Keratinocyte (primary cell): ENCODE measurements around the gene ZNF24. TPM values are rescaled to one million over a fixed set of nuclear protein-coding genes. Genes with fewer than 3 reads are reported as not detected.
A peak's percentile ranks its signal among the peaks of the same experiment; 100 is the strongest.

Source experiments
- DNase-seq: peaks from one replicate; pipeline ENCODE4 v3.0.0-alpha.2; 2011; ENCODE audit warnings: low read depth, missing footprints, low spot score
- FAIRE-seq: peaks from 2 replicates; lab custom pipeline; 2011; peaks lifted over from hg19 to GRCh38; lab: Jason Lieb, UNC
- H2AFZ ChIP-seq: 2 replicates; pipeline ENCODE4 v1.6.0; 2012; ENCODE audit warnings: low read length, control low read depth, inconsistent platforms; ENCODE audit not compliant: control insufficient read depth
- H3K27ac ChIP-seq: 2 replicates; pipeline ENCODE4 v1.5.1; 2011; ENCODE audit warnings: low read length; ENCODE audit not compliant: control insufficient read depth, insufficient read depth
- H3K27me3 ChIP-seq: 3 replicates; pipeline ENCODE4 v1.6.0; 2011; ENCODE audit warnings: low read length; ENCODE audit not compliant: control insufficient read depth, insufficient read depth; ENCODE audit errors: extremely low read depth
- H3K36me3 ChIP-seq, 2 experiments: 2 replicates in 1 of 2; 3 replicates in 1 of 2; pipeline ENCODE4 v1.5.1; 2011; ENCODE audit warnings: low read length in 2 of 2, mild to moderate bottlenecking in 1 of 2; ENCODE audit not compliant: control insufficient read depth in 2 of 2, insufficient read depth in 2 of 2; ENCODE audit errors: extremely low read depth in 1 of 2
- H3K4me1 ChIP-seq: 3 replicates; pipeline ENCODE4 v1.5.1; 2011; ENCODE audit warnings: low read length; ENCODE audit not compliant: control insufficient read depth, insufficient read depth; ENCODE audit errors: extremely low read depth
- H3K4me2 ChIP-seq: 3 replicates; pipeline ENCODE4 v1.6.0; 2011; ENCODE audit warnings: low read depth, low read length; ENCODE audit not compliant: control insufficient read depth, insufficient read depth; ENCODE audit errors: extremely low read depth
- H3K4me3 ChIP-seq, 3 experiments: fragments of 200-600 bp in 1 of 3; sonication (generic) in 1 of 3; 2 replicates in 2 of 3; 3 replicates in 1 of 3; pipeline ENCODE4 v1.5.1; 2011 to 2016; ENCODE audit warnings: low read length in 3 of 3, mild to moderate bottlenecking in 3 of 3, control low read depth in 2 of 3, inconsistent platforms in 1 of 3, low read depth in 1 of 3, mixed read lengths in 1 of 3, mixed run types in 1 of 3, moderate library complexity in 1 of 3; ENCODE audit not compliant: control insufficient read depth in 2 of 3, insufficient read depth in 2 of 3; ENCODE audit errors: extremely low read depth in 1 of 3
- H3K79me2 ChIP-seq: 2 replicates; pipeline ENCODE4 v1.6.0; 2012; ENCODE audit warnings: low read length; ENCODE audit not compliant: control insufficient read depth, insufficient read depth
- H3K9ac ChIP-seq: 3 replicates; pipeline ENCODE4 v1.6.0; 2011; ENCODE audit warnings: low read length; ENCODE audit not compliant: control insufficient read depth, insufficient read depth; ENCODE audit errors: extremely low read depth
- H3K9me1 ChIP-seq: 3 replicates; pipeline ENCODE4 v1.6.0; 2011; ENCODE audit warnings: low read length; ENCODE audit not compliant: control insufficient read depth, insufficient read depth; ENCODE audit errors: extremely low read depth
- H3K9me3 ChIP-seq: 2 replicates; pipeline ENCODE4 v1.5.1; 2012; ENCODE audit warnings: low read depth, low read length; ENCODE audit not compliant: control insufficient read depth
- H4K20me1 ChIP-seq: 3 replicates; pipeline ENCODE4 v1.6.0; 2011; ENCODE audit warnings: low read length; ENCODE audit not compliant: control insufficient read depth, insufficient read depth; ENCODE audit errors: extremely low read depth
- EZH2 ChIP-seq: IDR thresholded peaks from one replicate; pipeline ENCODE4 v1.6.1; 2012; ENCODE audit warnings: inconsistent platforms, mild to moderate bottlenecking, low read length, moderate library complexity
- dilution Hi-C: fragments of 300-500 bp; cut with MboI; formaldehyde crosslinking; loops from one replicate; pipeline ENCODE4 v1.7.0; 2020; ENCODE audit warnings: low sequenced_read_pairs; ENCODE audit not compliant: extremely low pct_ligation_motif_present
- polyA plus RNA-seq, 5 experiments: library from polyadenylated mRNA; depleted of rRNA in 3 of 5; stranded (reverse) in 3 of 5; stranded (forward) in 1 of 5; unstranded in 1 of 5; fragments of >200 nt; gene quantifications; 1 replicate in 1 of 5; 2 replicates in 3 of 5; 3 replicates in 1 of 5; pipeline versions ENCODE4 v1.2.1 to v1.2.3, GENCODE V29; 2011 to 2012; ENCODE audit warnings: missing spikeins in 2 of 5, low read depth in 1 of 5, low replicate concordance in 1 of 5
- TF ChIP-seq, protein P1 (sequence below), 3 experiments: IDR thresholded peaks in 1 of 3; conservative IDR thresholded peaks in 1 of 3; optimal IDR thresholded peaks in 1 of 3; 2 replicates in 2 of 3; 3 replicates in 1 of 3; pipeline versions ENCODE3 to v1.5.1; 2011; ENCODE audit warnings: low read length in 3 of 3, mild to moderate bottlenecking in 3 of 3, moderate library complexity in 2 of 3, control low read depth in 1 of 3, inconsistent platforms in 1 of 3; ENCODE audit not compliant: insufficient read depth in 2 of 3; ENCODE audit errors: extremely low read depth in 1 of 3

The ZNF24 gene
- polyA plus RNA-seq, 1 donor (not counting 4 experiments of a cell fraction or from before 2014, with no cell fraction given): 20.3 TPM

DNA sequence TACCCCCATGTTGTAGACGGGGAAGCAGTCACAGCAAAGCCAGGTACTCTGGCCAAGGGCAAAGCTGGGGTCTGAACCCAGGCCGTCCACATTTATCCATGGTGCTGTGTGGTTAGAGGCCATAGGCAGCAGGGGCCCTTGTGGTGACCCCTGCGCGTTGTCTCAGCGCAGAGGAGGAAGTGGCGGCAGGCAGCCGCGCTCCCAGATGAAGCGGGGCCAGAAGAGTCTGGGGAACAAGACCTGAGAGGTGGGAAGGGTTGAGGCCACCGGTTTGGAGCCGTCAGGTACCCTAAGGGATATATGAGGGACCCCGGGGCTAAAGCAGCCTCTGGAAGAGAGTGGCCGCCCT, 32.1 kb upstream of the ZNF24 start:
- Histone ChIP-seq H4K20me1 (no peaks in the 10 kb centered on the region), H3K4me3 (peak overlapping the region; percentile 60 to 72 (median 67)), H3K4me1 (peaks cover 10% of the 10 kb centered on the region), H3K27ac (no peak overlapping the region), H3K79me2 (no peaks in the 10 kb centered on the region), H2AFZ (peak overlapping the region; percentile 93), H3K9ac (peak overlapping the region; percentile 28), H3K27me3 (peaks cover 6% of the 10 kb centered on the region), H3K9me1 (no peaks in the 10 kb centered on the region), H3K4me2 (peak overlapping the region; percentile 85), H3K36me3 (no peaks in the 10 kb centered on the region), H3K9me3 (no peaks in the 10 kb centered on the region)
- FAIRE-seq: no peak
- no peak for DNase-seq
- TF ChIP-seq, protein P1, sequence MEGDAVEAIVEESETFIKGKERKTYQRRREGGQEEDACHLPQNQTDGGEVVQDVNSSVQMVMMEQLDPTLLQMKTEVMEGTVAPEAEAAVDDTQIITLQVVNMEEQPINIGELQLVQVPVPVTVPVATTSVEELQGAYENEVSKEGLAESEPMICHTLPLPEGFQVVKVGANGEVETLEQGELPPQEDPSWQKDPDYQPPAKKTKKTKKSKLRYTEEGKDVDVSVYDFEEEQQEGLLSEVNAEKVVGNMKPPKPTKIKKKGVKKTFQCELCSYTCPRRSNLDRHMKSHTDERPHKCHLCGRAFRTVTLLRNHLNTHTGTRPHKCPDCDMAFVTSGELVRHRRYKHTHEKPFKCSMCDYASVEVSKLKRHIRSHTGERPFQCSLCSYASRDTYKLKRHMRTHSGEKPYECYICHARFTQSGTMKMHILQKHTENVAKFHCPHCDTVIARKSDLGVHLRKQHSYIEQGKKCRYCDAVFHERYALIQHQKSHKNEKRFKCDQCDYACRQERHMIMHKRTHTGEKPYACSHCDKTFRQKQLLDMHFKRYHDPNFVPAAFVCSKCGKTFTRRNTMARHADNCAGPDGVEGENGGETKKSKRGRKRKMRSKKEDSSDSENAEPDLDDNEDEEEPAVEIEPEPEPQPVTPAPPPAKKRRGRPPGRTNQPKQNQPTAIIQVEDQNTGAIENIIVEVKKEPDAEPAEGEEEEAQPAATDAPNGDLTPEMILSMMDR (optimal IDR thresholded peaks at IDR 0.05 in 1 of 3, IDR thresholded peaks at IDR 0.05 in 1 of 3, conservative IDR thresholded peaks at IDR 0.05 in 1 of 3; ENCODE audit: extremely low read depth in 1 of 3, insufficient read depth in 2 of 3, low read length in 3 of 3): no peak
- TF ChIP-seq EZH2: no peak
- dilution Hi-C loops: no loop called here

DNA sequence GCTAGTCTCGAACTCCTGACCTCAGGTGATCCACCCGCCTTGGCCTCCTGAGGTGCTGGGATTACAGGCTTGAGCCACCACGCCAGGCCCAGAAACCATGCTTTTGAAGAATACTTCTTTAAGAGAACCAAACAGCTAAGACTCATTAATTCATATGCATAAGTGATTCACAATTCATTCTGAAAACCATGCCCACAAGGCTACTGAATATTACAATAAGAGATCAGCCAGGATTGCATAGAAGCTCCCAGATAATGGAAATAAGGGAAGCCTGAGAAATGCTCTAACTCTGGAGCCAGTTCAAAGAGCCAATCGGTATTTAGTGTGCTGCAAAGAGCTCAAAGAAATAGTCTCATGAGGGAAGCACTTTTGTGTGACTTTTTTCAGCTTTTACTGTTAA, 30.5 kb upstream of the ZNF24 start:
- no peak overlapping the region for H3K9ac ChIP-seq
- TF ChIP-seq, protein P1 (optimal IDR thresholded peaks at IDR 0.05 in 1 of 3, IDR thresholded peaks at IDR 0.05 in 1 of 3, conservative IDR thresholded peaks at IDR 0.05 in 1 of 3; ENCODE audit: extremely low read depth in 1 of 3, insufficient read depth in 2 of 3, low read length in 3 of 3): no peak
- no peak for TF ChIP-seq EZH2
- no peaks in the 10 kb centered on the region for H3K9me1 ChIP-seq
- no peaks in the 10 kb centered on the region for H4K20me1 ChIP-seq
- no peaks in the 10 kb centered on the region for H3K9me3 ChIP-seq
- H3K79me2 ChIP-seq: no peaks in the 10 kb centered on the region
- peaks cover 10% of the 10 kb centered on the region for H3K4me1 ChIP-seq
- H3K36me3 ChIP-seq: no peaks in the 10 kb centered on the region
- H3K4me3 ChIP-seq: no peak overlapping the region
- no peak overlapping the region for H3K4me2 ChIP-seq
- H3K27ac ChIP-seq: no peak overlapping the region
- H3K27me3 ChIP-seq: peaks cover 6% of the 10 kb centered on the region
- DNase-seq: no peak
- dilution Hi-C loops: no loop called here
- H2AFZ ChIP-seq: no peak overlapping the region
- FAIRE-seq: no peak
